Measurements from ENCODE around the gene SLC34A3. TPM values are rescaled to one million over a fixed set of nuclear protein-coding genes. Genes with fewer than 3 reads are reported as not detected.

Gene SLC34A3
- total RNA-seq, 1 experiment from 2014 or later: 0.26 TPM

DNA sequence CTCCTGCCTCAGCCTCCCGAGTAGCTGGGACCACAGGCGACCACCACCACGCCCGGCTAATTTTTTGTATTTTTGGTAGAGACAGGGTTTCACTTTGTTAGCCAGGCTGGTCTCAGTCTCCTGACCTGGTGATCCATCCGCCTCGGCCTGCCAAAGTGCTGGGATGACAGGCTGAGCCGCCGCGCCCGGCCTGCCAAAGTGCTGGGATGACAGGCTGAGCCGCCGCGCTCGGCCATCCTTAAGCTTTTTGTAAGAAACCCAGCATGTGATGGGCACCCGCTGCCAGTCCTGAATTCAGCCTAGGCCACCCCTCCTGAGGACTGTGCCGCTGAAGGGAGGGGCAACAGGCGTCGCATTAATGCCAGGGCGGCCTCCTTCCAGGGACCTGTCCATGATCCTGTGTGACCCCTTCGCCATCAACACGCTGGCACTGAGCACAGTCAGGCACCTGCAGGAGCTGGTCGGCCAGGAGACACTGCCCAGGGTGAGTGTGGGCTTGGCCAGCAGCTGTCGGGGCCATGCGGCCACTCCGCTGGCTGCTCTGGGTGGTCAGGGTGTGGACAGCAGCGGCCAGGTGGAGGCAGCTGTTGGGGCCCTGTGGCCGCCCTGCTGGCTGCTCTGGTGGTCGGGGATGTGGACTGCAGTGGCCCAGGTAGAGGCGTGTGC lies 34.9 kb downstream of the SLC34A3 start:
- Mint-ChIP-seq H3K4me1 (ENCODE audit: low read depth, unreplicated experiment) (peaks cover 18% of the 10 kb centered on the region), H3K4me3 (ENCODE audit: low read depth, unreplicated experiment) (no peak overlapping the region), H3K27me3 (ENCODE audit: unreplicated experiment) (no peaks in the 10 kb centered on the region), H3K27ac (ENCODE audit: unreplicated experiment) (no peak overlapping the region), H3K9me3 (ENCODE audit: low read depth, unreplicated experiment) (no peaks in the 10 kb centered on the region), H3K36me3 (ENCODE audit: insufficient read depth, unreplicated experiment) (peaks cover 40% of the 10 kb centered on the region)
- TF ChIP-seq, protein P1, sequence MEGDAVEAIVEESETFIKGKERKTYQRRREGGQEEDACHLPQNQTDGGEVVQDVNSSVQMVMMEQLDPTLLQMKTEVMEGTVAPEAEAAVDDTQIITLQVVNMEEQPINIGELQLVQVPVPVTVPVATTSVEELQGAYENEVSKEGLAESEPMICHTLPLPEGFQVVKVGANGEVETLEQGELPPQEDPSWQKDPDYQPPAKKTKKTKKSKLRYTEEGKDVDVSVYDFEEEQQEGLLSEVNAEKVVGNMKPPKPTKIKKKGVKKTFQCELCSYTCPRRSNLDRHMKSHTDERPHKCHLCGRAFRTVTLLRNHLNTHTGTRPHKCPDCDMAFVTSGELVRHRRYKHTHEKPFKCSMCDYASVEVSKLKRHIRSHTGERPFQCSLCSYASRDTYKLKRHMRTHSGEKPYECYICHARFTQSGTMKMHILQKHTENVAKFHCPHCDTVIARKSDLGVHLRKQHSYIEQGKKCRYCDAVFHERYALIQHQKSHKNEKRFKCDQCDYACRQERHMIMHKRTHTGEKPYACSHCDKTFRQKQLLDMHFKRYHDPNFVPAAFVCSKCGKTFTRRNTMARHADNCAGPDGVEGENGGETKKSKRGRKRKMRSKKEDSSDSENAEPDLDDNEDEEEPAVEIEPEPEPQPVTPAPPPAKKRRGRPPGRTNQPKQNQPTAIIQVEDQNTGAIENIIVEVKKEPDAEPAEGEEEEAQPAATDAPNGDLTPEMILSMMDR (IDR thresholded peaks at IDR 0.05; ENCODE audit: unreplicated experiment): no peak
- CTCF ChIA-PET: no interaction called here
- no peak for DNase-seq
- intact Hi-C loops (cut with micrococcal nuclease; ENCODE audit: unreplicated experiment): no loop called here
- no TSS peak for BruUV-seq (replicated peaks)

DNA sequence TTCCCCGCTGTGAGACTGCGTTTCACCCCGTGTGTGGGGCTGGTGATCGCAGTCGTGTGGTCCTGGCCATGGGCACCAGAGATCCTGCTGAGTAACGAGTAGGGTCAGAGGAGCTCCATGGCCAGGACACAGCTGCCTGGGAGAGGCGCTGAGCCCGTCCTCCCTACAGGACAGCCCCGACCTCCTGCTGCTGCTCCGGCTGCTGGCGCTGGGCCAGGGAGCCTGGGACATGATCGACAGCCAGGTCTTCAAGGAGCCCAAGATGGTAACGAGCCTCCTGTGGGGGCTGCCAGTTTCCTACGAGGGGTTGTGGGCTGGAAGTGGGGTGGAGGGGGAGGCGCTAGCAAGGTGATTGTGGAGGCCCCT lies 35.4 kb downstream of the SLC34A3 start:
- Mint-ChIP-seq H3K4me1 (ENCODE audit: low read depth, unreplicated experiment) (peaks cover 18% of the 10 kb centered on the region), H3K27ac (ENCODE audit: unreplicated experiment) (no peak overlapping the region), H3K36me3 (ENCODE audit: insufficient read depth, unreplicated experiment) (peaks cover 44% of the 10 kb centered on the region), H3K9me3 (ENCODE audit: low read depth, unreplicated experiment) (no peaks in the 10 kb centered on the region), H3K27me3 (ENCODE audit: unreplicated experiment) (no peaks in the 10 kb centered on the region), H3K4me3 (ENCODE audit: low read depth, unreplicated experiment) (no peak overlapping the region)
- TF ChIP-seq, protein P1 (IDR thresholded peaks at IDR 0.05; ENCODE audit: unreplicated experiment): no peak
- no peak for DNase-seq
- no TSS peak for BruUV-seq (replicated peaks)
- intact Hi-C loops (cut with micrococcal nuclease; ENCODE audit: unreplicated experiment): no loop called here
- CTCF ChIA-PET: no interaction called here

DNA sequence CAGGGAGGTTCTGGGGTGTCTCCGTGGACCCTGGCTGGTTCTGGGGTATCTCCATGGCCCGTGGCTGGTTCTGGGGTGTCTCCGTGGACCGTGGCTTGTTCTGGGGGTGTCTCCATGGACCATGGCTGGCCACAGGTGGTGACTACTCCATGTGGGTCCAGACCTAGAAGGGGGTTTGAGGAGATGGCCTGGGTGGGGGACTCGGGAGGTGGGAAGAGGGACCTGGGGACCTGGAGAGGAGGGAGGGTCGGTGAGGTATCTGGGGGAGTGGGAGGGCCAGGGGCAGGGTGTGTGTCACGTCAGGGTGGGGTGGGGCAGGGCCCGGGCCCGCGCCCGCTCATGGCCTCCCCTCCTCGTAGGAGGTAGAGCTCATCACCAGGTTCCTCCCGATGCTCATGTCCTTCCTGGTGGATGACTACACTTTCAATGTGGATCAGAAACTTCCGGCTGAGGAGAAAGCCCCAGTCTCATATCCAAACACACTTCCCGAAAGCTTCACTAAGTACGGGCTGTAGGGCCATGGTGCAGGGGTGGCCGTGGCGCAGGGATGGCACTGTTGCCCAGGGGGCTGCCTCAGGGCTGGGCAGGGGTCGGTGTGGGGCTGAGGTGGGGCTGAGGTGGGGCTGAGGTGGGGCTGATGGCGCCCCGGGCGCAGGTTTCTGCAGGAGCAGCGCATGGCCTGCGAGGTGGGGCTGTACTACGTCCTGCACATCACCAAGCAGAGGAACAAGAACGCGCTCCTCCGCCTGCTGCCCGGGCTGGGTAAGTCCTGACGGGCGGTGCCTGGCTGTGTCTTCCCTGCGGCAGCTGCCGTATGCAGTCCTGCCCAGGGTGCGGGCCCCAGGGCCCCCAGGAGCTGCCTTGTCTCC lies 36.1 kb downstream of the SLC34A3 start:
- BruUV-seq (replicated peaks): no TSS peak
- DNase-seq: no peak
- Mint-ChIP-seq H3K9me3 (ENCODE audit: low read depth, unreplicated experiment) (no peaks in the 10 kb centered on the region), H3K27me3 (ENCODE audit: unreplicated experiment) (no peaks in the 10 kb centered on the region), H3K4me1 (ENCODE audit: low read depth, unreplicated experiment) (peaks cover 13% of the 10 kb centered on the region), H3K4me3 (ENCODE audit: low read depth, unreplicated experiment) (no peak overlapping the region), H3K36me3 (ENCODE audit: insufficient read depth, unreplicated experiment) (peaks cover 42% of the 10 kb centered on the region), H3K27ac (ENCODE audit: unreplicated experiment) (no peak overlapping the region)
- TF ChIP-seq, protein P1 (IDR thresholded peaks at IDR 0.05; ENCODE audit: unreplicated experiment): no peak
- intact Hi-C loops (cut with micrococcal nuclease; ENCODE audit: unreplicated experiment): no loop called here
- CTCF ChIA-PET: interaction anchor here (0.6 kb wide), 1 partner anchor 38 kb away, joined by 3 read pairs; no protein-coding TSS in a partner anchor

DNA sequence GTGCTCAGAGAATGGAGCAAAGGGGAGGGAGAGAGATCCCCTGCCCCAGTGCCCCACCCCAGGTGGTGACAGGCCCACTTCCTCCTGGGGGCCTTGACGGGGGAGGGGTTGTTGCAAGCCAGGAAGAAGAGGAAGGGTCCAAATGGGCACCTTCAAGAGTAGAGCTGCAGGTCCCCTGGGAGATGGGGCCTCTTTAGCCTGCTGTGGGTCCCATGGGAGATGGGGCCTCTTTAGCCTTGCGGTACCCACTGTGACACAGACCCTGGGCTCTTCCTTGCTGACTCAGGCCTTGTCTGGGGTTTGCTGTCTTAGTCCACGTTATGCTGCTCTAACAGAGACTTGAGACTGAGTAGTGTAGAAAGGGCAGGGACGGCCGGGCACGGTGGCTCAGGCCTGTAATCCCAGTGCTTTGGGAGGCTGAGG lies 37.2 kb downstream of the SLC34A3 start:
- no peak overlapping the region for H3K4me3 Mint-ChIP-seq (ENCODE audit: low read depth, unreplicated experiment)
- H3K36me3 Mint-ChIP-seq (ENCODE audit: insufficient read depth, unreplicated experiment): peaks cover 41% of the 10 kb centered on the region
- no TSS peak for BruUV-seq (replicated peaks)
- H3K9me3 Mint-ChIP-seq (ENCODE audit: low read depth, unreplicated experiment): no peaks in the 10 kb centered on the region
- CTCF ChIA-PET: no interaction called here
- DNase-seq: no peak
- no peaks in the 10 kb centered on the region for H3K27me3 Mint-ChIP-seq (ENCODE audit: unreplicated experiment)
- peaks cover 10% of the 10 kb centered on the region for H3K4me1 Mint-ChIP-seq (ENCODE audit: low read depth, unreplicated experiment)
- H3K27ac Mint-ChIP-seq (ENCODE audit: unreplicated experiment): no peak overlapping the region
- intact Hi-C loops (cut with micrococcal nuclease; ENCODE audit: unreplicated experiment): no loop called here
- TF ChIP-seq, protein P1 (IDR thresholded peaks at IDR 0.05; ENCODE audit: unreplicated experiment): no peak
